Spinal cord (tissue), 10 donors: ENCODE data around the gene LRRC47. TPM values are rescaled to one million over a fixed set of nuclear protein-coding genes. Genes with fewer than 3 reads are reported as not detected.
"Not testable (repeated sequence)": the region's sequence is repeated elsewhere in the genome, so short reads cannot be mapped to it uniquely, and the experiment has no call there.

Experiments used
- DNase-seq, 6 donors: peaks; one replicate each; pipeline versions ENCODE4 v3.0.0 to v3.0.0-alpha.2; 2013 to 2015; ENCODE audit warnings: low spot score in 6 of 6, low read depth in 4 of 6
- H3K27ac ChIP-seq: one replicate; pipeline ENCODE4 v1.5.1; 2013; ENCODE audit warnings: low read depth, low read length, control low read depth
- H3K27me3 ChIP-seq: one replicate; pipeline ENCODE4 v1.6.1; 2013; ENCODE audit warnings: low read length; ENCODE audit not compliant: control insufficient read depth, insufficient read depth
- H3K36me3 ChIP-seq: one replicate; pipeline ENCODE4 v1.6.1; 2013; ENCODE audit warnings: low read length; ENCODE audit not compliant: control insufficient read depth, insufficient read depth
- H3K4me1 ChIP-seq: one replicate; pipeline ENCODE4 v1.6.1; 2013; ENCODE audit warnings: low read length; ENCODE audit not compliant: control insufficient read depth, insufficient read depth
- H3K4me3 ChIP-seq: one replicate; pipeline ENCODE4 v1.5.1; 2013; ENCODE audit warnings: low read depth, low read length, control low read depth
- H3K9me3 ChIP-seq: one replicate; pipeline ENCODE4 v1.6.1; 2013; ENCODE audit warnings: low read length; ENCODE audit not compliant: control insufficient read depth, insufficient read depth
- WGBS: methylation state at CpG from one replicate; pipeline ENCODE4 v1.1.5; 2013; ENCODE audit warnings: missing lambda C conversion rate; ENCODE audit not compliant: insufficient coverage; 5-methylcytosine and 5-hydroxymethylcytosine counted together
- polyA plus RNA-seq, 2 donors: library from polyadenylated mRNA; unstranded; fragments of 120-200 nt; gene quantifications; one replicate each; pipeline ENCODE4 v1.2.1, GENCODE V29; 2013; ENCODE audit not compliant: insufficient read length in 2 of 2
- total RNA-seq, 2 donors: library from RNA; depleted of rRNA in 1 of 2; stranded (reverse); fragments of 120-200 nt in 1 of 2; fragments of >200 nt in 1 of 2; gene quantifications; one replicate each; pipeline versions ENCODE4 v1.2.3 to v1.2.4, GENCODE V29; 2013 to 2014
- donor health status: healthy.

LRRC47 gene
- total and polyA plus RNA-seq, 4 donors = 27.0 to 81.6 (median 50.5) TPM

DNA sequence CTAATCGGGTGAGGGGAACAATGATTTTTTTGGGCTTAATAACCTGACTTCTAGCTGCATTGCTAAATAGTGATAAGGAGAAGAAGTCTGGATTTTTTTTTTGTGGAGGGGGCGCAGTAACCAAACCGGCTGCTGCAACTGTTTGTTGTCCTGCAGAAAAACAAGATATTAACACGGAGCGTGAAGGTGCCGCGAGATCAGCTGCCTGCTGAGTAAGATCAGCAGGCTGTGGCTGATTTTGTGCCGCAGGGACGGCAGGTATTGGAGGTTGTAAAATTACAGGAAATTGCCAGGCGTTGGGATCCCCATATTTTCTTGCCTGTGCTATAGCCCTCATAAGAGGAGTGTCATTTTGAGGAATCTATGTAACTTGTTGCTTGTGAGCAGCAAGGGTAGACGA lies 8.7 kb upstream of the LRRC47 start:
- 79% methylated on average over 11 of the region's 11 CpGs for WGBS
- no peak overlapping the region for H3K27ac ChIP-seq
- H3K9me3 ChIP-seq = no peaks in the 10 kb centered on the region
- H3K36me3 ChIP-seq = no peaks in the 10 kb centered on the region
- no peaks in the 10 kb centered on the region for H3K27me3 ChIP-seq
- H3K4me1 ChIP-seq = peaks cover 4% of the 10 kb centered on the region
- DNase-seq = no peak
- no peak overlapping the region for H3K4me3 ChIP-seq

DNA sequence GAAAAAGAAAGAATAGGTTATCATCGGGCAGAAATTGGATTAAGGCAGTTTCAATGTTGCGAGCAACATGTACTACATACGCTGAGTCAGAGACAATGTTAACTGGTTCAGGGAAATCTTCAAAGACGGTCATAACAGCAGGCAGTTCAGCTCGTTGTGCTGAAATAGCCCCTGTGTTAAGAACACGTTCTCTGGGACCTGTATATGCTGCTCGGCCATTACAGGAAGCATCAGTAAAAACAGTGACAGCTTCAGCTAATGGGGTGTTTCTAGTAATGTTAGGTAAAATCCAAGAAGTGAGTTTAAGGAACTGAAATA lies 8.3 kb upstream of the LRRC47 start:
- DNase-seq, H3K36me3 ChIP-seq, H3K9me3 ChIP-seq, H3K27me3 ChIP-seq, H3K27ac ChIP-seq, H3K4me1 ChIP-seq, H3K4me3 ChIP-seq: not testable (repeated sequence)
- 51% methylated on average over 7 of the region's 7 CpGs for WGBS

DNA sequence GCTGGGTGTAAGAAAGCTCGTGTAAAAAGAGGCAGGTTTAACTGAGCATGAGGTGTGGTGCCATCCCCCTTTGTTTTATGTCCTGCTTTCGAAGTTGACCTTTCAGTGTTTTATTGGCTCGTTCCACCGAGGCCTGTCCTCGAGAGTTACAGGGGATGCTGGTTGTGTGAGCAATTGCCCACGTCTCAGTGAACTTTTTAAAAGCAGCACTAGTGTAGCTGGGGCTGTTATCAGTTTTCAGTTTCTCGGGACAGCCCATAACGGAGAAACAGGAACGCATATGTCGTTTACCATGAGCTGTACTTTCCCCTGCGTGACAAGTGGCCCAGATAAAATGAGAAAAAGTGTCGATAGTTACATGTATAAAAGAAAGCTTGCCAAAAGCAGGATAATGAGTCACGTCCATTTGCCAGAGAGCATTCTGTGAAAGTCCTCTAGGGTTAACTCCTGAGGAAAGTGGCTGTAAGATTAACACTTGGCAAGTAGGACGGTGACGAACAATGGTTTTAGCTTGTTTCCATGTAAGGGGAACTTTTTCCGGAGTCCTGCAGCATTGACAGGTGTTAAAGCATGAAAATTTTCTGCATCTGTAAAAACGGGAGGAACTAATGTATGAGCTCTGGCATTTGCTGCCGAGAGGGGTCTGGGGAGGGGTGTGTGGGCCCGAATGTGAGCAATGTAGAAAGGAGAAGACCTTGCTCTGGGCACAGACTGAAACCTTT lies 7.8 kb upstream of the LRRC47 start:
- Histone ChIP-seq H3K27ac (no peak overlapping the region), H3K4me3 (no peak overlapping the region), H3K9me3 (no peaks in the 10 kb centered on the region), H3K27me3 (no peaks in the 10 kb centered on the region), H3K4me1 (peaks cover 4% of the 10 kb centered on the region), H3K36me3 (no peaks in the 10 kb centered on the region)
- WGBS = 45% methylated on average over 19 of the region's 19 CpGs
- no peak for DNase-seq

DNA sequence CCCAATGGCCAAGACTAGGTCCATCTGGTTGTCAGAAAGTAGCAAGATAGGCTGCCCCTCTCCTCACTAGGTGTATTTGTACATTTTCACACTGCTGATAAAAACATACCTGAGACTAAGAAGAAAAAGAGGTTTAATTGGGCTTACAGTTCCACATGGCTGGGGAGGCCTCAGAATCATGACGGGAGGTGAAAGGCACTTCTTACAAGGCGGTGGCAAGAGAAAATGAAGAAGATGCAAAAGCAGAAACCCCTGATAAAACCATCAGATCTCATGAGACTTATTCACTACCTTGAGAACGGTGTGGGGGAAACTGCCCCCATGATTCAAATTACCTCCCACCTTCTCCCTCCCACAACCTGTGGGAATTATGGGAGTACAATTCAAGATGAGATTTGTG lies 4.5 kb upstream of the LRRC47 start:
- DNase-seq, H3K27ac ChIP-seq, H3K27me3 ChIP-seq, H3K36me3 ChIP-seq, H3K4me3 ChIP-seq, H3K9me3 ChIP-seq: not testable (repeated sequence)
- H3K4me1 ChIP-seq = peaks cover 10% of the 10 kb centered on the region
- no CpG with 5 or more reads among the region's 3 CpGs for WGBS

DNA sequence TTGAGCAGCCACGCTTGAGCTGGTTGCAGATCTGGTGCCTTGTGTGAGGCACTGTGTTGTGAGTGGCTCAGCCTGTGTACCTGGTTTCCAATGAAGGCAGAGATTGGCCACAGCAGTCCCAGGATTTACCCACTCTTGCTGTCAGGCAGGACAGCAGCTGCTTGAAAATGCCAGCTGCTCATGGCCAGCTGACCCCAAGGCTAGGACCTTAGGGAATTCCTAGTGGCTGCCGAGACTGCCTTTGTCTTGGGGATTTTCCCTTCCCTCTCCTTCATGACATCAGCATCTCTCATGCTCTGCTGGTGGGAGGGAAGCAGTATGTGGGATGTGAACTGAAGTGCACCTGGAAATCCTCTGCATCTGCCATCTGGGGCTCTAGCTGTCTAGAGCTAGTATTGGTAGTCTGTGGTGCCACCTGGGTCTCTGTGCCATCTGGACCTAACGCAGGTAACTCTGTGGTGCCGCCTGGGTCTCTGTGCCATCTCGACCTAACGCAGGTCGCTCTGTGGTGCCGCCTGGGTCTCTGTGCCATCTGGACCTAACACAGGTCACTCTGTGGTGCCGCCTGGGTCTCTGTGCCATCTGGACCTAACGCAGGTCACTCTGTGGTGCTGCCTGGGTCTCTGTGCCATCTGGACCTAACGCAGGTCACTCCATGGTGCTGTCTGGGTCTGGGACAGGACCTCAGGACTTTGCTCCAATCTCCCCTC lies 3.8 kb upstream of the LRRC47 start:
- Histone ChIP-seq H3K27me3 (no peaks in the 10 kb centered on the region), H3K4me3 (no peak overlapping the region), H3K27ac (no peak overlapping the region), H3K4me1 (peaks cover 16% of the 10 kb centered on the region), H3K9me3 (no peaks in the 10 kb centered on the region), H3K36me3 (no peaks in the 10 kb centered on the region)
- DNase-seq = no peak
- 92% methylated on average over 9 of the region's 11 CpGs for WGBS

DNA sequence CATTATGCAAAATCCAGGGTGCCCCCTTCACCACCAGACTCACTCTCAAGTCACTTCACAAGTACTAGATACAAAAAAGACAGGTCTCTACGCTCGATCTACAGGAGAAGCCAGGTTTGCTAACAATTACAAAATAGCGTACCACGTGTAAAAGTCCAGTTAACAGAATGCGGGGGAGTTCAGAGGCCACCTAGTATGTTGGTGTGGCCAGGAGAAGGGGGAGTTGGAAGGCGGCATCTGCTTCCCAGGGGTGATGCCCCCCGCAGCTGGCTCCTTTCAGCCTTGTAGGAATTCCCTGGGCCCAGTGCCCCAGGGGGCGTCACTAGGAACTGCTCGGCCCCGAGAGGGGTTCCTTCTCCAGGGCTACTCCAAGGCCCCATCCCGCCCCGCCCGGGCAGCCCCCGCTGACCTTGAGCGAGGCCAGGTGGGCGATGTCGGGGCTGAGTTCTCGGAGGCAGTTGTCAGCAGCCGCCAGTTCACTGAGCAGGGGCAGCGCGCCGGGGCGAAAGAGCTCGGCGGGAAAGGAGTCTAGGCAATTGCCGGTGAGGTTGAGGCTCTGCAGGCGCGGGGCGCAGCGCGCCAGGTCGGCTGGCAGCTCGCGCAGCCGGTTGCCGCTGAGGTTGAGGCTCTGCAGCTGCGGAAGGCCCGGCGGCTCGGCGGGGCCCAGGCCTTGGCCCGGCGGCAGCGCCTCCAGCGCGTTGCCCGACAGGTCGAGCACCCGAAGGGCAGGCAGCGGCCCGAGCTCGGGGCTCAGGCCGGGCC lies 664 bp downstream of the LRRC47 start:
- DNase-seq = no peak
- Histone ChIP-seq H3K9me3 (no peaks in the 10 kb centered on the region), H3K27ac (no peak overlapping the region), H3K36me3 (peaks cover 24% of the 10 kb centered on the region), H3K4me1 (peaks cover 34% of the 10 kb centered on the region), H3K4me3 (peak overlapping the region; percentile 59), H3K27me3 (no peaks in the 10 kb centered on the region)
- 3% methylated on average over 51 of the region's 53 CpGs for WGBS

DNA sequence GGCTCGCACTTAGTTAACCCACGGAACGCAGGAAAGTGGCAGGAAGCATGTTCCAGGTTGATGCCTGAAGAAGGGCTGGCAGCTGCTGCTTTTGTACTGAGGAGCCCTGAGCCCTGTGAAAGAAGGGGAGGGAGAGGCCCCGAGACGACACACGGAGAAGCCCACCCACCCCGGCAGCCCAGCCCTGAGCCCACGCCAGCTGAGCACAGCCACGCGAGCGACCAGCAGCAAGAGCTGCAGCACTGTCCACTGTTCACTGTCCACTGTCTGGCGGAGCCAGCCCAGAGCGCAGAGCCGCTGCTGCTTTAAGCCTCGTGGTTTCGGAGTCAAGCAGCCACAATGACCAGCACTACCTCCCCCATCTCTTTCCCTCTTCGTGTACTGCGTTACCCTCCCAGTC lies 5.3 kb downstream of the LRRC47 start:
- peaks cover 71% of the 10 kb centered on the region for H3K36me3 ChIP-seq
- WGBS = 81% methylated on average over 17 of the region's 18 CpGs
- no peak overlapping the region for H3K27ac ChIP-seq
- no peak overlapping the region for H3K4me3 ChIP-seq
- no peaks in the 10 kb centered on the region for H3K27me3 ChIP-seq
- no peaks in the 10 kb centered on the region for H3K9me3 ChIP-seq
- no peak for DNase-seq
- H3K4me1 ChIP-seq = peaks cover 28% of the 10 kb centered on the region

DNA sequence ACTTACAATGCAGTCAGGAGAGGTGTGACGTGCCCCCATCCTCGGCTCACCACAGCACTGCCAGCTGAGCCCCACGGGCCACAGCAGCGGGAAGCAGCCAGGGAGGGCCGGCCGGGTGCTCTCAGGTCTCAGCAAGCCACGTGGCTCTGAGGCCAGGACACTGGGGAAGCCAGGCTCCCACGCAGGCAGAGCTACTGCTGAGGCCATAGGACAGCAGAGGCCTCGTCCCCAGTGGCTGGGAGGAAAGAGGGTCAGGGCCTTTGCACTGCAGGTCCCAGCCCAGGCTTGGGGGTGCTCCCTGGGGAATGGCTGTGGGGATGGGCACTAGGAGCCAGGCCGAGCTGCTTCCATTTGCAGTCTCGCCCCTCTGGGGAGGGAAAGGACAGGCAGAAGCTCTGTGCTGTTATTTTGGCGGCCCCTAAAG lies 5.8 kb downstream of the LRRC47 start:
- no peak overlapping the region for H3K27ac ChIP-seq
- H3K36me3 ChIP-seq = peaks cover 75% of the 10 kb centered on the region
- H3K4me1 ChIP-seq = peaks cover 26% of the 10 kb centered on the region
- no peaks in the 10 kb centered on the region for H3K9me3 ChIP-seq
- no peaks in the 10 kb centered on the region for H3K27me3 ChIP-seq
- 86% methylated on average over 12 of the region's 12 CpGs for whole genome bisulfite sequencing
- H3K4me3 ChIP-seq = no peak overlapping the region
- no peak for DNase-seq

DNA sequence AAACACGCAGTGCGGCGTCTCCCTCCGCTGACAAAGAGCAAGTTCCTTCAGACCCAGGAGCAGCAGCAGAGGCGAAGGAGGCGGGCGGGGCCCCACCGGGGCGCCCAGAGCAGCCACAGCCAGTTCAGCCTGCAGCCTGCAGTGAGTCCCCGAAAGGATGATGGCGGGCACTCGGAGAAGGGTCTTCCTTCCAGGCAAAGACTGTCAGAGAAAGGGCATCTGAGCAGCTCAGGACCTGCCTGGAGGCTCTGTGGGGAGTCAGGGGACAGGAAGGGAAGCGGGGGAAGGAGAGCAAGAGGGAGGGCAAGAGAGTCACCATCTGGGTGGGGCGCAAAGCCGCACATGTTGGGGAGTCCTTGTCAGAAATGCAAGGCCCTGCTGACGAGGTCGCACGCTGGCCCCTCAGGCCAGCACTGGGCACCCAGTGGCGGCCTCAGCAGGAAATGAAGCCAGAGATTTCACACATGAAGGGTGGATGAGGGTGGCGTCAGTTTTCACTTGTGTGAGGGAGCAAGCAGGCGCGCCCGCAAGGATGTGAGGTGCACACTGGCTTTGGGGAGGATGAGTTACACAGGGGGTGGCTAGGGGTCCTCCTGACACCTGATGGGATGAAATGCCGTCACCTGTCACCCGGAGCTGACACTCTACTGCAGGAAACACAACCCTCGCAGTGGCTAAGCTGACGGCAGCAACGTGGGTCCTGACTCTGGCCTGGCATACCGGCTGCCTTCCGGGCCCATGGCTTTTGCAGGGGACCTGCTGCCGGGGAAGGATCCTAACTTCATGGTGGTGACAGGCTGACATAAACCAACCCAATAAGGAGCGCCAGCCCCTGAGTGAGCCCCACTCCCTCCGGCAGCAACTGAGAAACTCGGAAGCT lies 6.6 kb downstream of the LRRC47 start:
- 94% methylated on average over 34 of the region's 34 CpGs for WGBS
- H3K27ac ChIP-seq = no peak overlapping the region
- peaks cover 18% of the 10 kb centered on the region for H3K4me1 ChIP-seq
- no peaks in the 10 kb centered on the region for H3K27me3 ChIP-seq
- no peaks in the 10 kb centered on the region for H3K9me3 ChIP-seq
- H3K4me3 ChIP-seq = no peak overlapping the region
- DNase-seq = no peak
- peaks cover 83% of the 10 kb centered on the region for H3K36me3 ChIP-seq
